H1 (cell line): ENCODE data around the gene LYSMD3. TPM values are rescaled to one million over a fixed set of nuclear protein-coding genes. Genes with fewer than 3 reads are reported as not detected.

Source experiments
- CTCF ChIA-PET: fragments of 300-600 bp; sonication (Branson Sonifier 250); formaldehyde crosslinking; loops from one replicate; lab custom pipeline; 2021; ENCODE audit not compliant: partially characterized antibody; lab: Charles Lee
- POLR2A ChIA-PET: fragments of 300-600 bp; sonication (Branson Sonifier 250); formaldehyde crosslinking; loops from one replicate; lab custom pipeline; 2021; ENCODE audit warnings: inconsistent platforms; ENCODE audit not compliant: partially characterized antibody; lab: Charles Lee
- DNase-seq, 2 experiments: peaks; one replicate each; pipeline versions ENCODE4 v3.0.0 to v3.0.0-alpha.2; 2010 to 2022; ENCODE audit warnings: low spot score in 2 of 2, low read depth in 1 of 2, mixed read lengths in 1 of 2
- FAIRE-seq: peaks from 2 replicates; lab custom pipeline; 2011; peaks lifted over from hg19 to GRCh38; lab: Jason Lieb, UNC
- H2AFZ ChIP-seq: 2 replicates; pipeline ENCODE4 v1.8.1; 2012; ENCODE audit warnings: low read length, inconsistent platforms
- H2AK5ac ChIP-seq: 2 replicates; pipeline ENCODE4 v1.6.1; 2013; ENCODE audit warnings: low read depth, low read length
- H2BK120ac ChIP-seq: replicated peaks from 2 replicates; pipeline ENCODE3; 2013; ENCODE audit warnings: low read depth, low read length, inconsistent platforms
- H2BK12ac ChIP-seq: 2 replicates; pipeline ENCODE4 v1.6.1; 2013; ENCODE audit warnings: low read depth, low read length
- H2BK15ac ChIP-seq: 2 replicates; pipeline ENCODE4 v1.6.1; 2013; ENCODE audit warnings: low read length
- H2BK20ac ChIP-seq: 2 replicates; pipeline ENCODE4 v1.6.1; 2013; ENCODE audit warnings: low read length
- H2BK5ac ChIP-seq: 2 replicates; pipeline ENCODE4 v1.6.1; 2013; ENCODE audit warnings: low read depth, low read length
- H3K14ac ChIP-seq: 2 replicates; pipeline ENCODE4 v1.6.1; 2013; ENCODE audit warnings: inconsistent platforms; ENCODE audit not compliant: insufficient read length
- H3K18ac ChIP-seq: 2 replicates; pipeline ENCODE4 v1.6.1; 2013; ENCODE audit warnings: low read length; ENCODE audit errors: extremely low read depth
- H3K23ac ChIP-seq: 2 replicates; pipeline ENCODE4 v1.6.1; 2013; ENCODE audit warnings: inconsistent platforms; ENCODE audit not compliant: insufficient read length
- H3K23me2 ChIP-seq: 2 replicates; pipeline ENCODE4 v1.6.1; 2013; ENCODE audit warnings: low read depth, low read length
- H3K27ac ChIP-seq: 2 replicates; pipeline ENCODE4 v1.6.1; 2011; ENCODE audit warnings: low read depth, low read length, inconsistent platforms
- H3K27me3 ChIP-seq, 4 experiments: replicated peaks in 1 of 4; 1 replicate in 1 of 4; 2 replicates in 3 of 4; pipeline versions ENCODE4 v1.6.1 to v1.8.1; 2011 to 2013; ENCODE audit warnings: low read length in 3 of 4, mild to moderate bottlenecking in 3 of 4, inconsistent platforms in 2 of 4, mixed read lengths in 2 of 4, moderate library complexity in 1 of 4; ENCODE audit not compliant: control insufficient read depth in 3 of 4, insufficient read depth in 3 of 4; ENCODE audit errors: extremely low read depth in 1 of 4
- H3K36me3 ChIP-seq, 4 experiments: 2 replicates each; pipeline versions ENCODE4 v1.6.1 to v1.8.1; 2011 to 2013; ENCODE audit warnings: mild to moderate bottlenecking in 4 of 4, low read length in 3 of 4, moderate library complexity in 2 of 4, control low read depth in 1 of 4, inconsistent platforms in 1 of 4; ENCODE audit not compliant: insufficient read depth in 4 of 4, control insufficient read depth in 2 of 4
- H3K4ac ChIP-seq: replicated peaks from 2 replicates; pipeline ENCODE3; 2013; ENCODE audit warnings: low read length, low read depth, mixed read lengths, inconsistent platforms; ENCODE audit not compliant: insufficient read length
- H3K4me1 ChIP-seq, 4 experiments: replicated peaks in 1 of 4; 1 replicate in 1 of 4; 2 replicates in 3 of 4; pipeline versions ENCODE4 v1.6.1 to v1.8.1; 2011 to 2013; ENCODE audit warnings: low read length in 3 of 4, inconsistent platforms in 2 of 4, mixed read lengths in 1 of 4; ENCODE audit not compliant: insufficient read depth in 4 of 4, control insufficient read depth in 3 of 4
- H3K4me2 ChIP-seq, 2 experiments: 2 replicates each; pipeline versions ENCODE4 v1.6.1 to v1.8.1; 2011 to 2013; ENCODE audit warnings: low read depth in 2 of 2, low read length in 2 of 2, control low read depth in 1 of 2, inconsistent platforms in 1 of 2, mild to moderate bottlenecking in 1 of 2; ENCODE audit not compliant: insufficient read depth in 1 of 2
- H3K4me3 ChIP-seq, 4 experiments: fragments of 200-600, 300-600 bp in 1 of 4; sonication (generic), shearing (Covaris generic), sonication (Bioruptor Twin) in 1 of 4; 2 replicates each; pipeline versions ENCODE4 v1.5.1 to v1.8.1; 2011 to 2016; ENCODE audit warnings: low read length in 4 of 4, low read depth in 3 of 4, control low read depth in 2 of 4, inconsistent platforms in 2 of 4, mild to moderate bottlenecking in 2 of 4, mixed read lengths in 1 of 4, moderate library complexity in 1 of 4; ENCODE audit not compliant: insufficient read depth in 2 of 4; ENCODE audit errors: extremely low read depth in 1 of 4
- H3K56ac ChIP-seq: replicated peaks from 2 replicates; pipeline ENCODE3; 2013; ENCODE audit warnings: low read depth, mild to moderate bottlenecking, mixed read lengths, low read length, inconsistent platforms; ENCODE audit not compliant: insufficient read length
- H3K79me1 ChIP-seq: 2 replicates; pipeline ENCODE4 v1.6.1; 2013; ENCODE audit warnings: low read depth, low read length, control low read depth
- H3K79me2 ChIP-seq, 2 experiments: 2 replicates each; pipeline versions ENCODE4 v1.6.1 to v1.8.1; 2012 to 2013; ENCODE audit warnings: low read length in 2 of 2, mild to moderate bottlenecking in 2 of 2, inconsistent platforms in 1 of 2; ENCODE audit not compliant: insufficient read depth in 2 of 2, control insufficient read depth in 1 of 2
- H3K9ac ChIP-seq, 4 experiments: replicated peaks in 1 of 4; 1 replicate in 1 of 4; 2 replicates in 3 of 4; pipeline versions ENCODE4 v1.6.1 to v1.8.1; 2011 to 2013; ENCODE audit warnings: low read depth in 3 of 4, low read length in 3 of 4, control low read depth in 2 of 4, mild to moderate bottlenecking in 2 of 4, moderate library complexity in 2 of 4, inconsistent platforms in 1 of 4; ENCODE audit errors: extremely low read depth in 1 of 4
- H3K9me3 ChIP-seq, 2 experiments: 2 replicates each; pipeline versions ENCODE4 v1.6.1 to v1.8.1; 2012 to 2013; ENCODE audit warnings: mild to moderate bottlenecking in 2 of 2, moderate library complexity in 2 of 2, control low read depth in 1 of 2, inconsistent platforms in 1 of 2, low read depth in 1 of 2, low read length in 1 of 2, mixed read lengths in 1 of 2; ENCODE audit not compliant: insufficient read depth in 2 of 2
- H4K20me1 ChIP-seq, 2 experiments: replicated peaks in 1 of 2; 2 replicates each; pipeline versions ENCODE3 to v1.8.1; 2011 to 2013; ENCODE audit warnings: inconsistent platforms in 2 of 2, low read length in 2 of 2, mild to moderate bottlenecking in 1 of 2; ENCODE audit not compliant: insufficient read depth in 2 of 2, control insufficient read depth in 1 of 2
- H4K5ac ChIP-seq: 2 replicates; pipeline ENCODE4 v1.6.1; 2013; ENCODE audit warnings: low read length, low read depth, mixed read lengths, inconsistent platforms; ENCODE audit not compliant: insufficient read length
- H4K8ac ChIP-seq: 2 replicates; pipeline ENCODE4 v1.8.0; 2013; ENCODE audit warnings: mild to moderate bottlenecking, moderate library complexity, low read length, inconsistent platforms; ENCODE audit not compliant: insufficient read depth; ENCODE audit errors: extremely low read depth
- H4K91ac ChIP-seq: replicated peaks from 2 replicates; pipeline ENCODE3; 2013; ENCODE audit warnings: low read length, mixed read lengths, inconsistent platforms; ENCODE audit not compliant: insufficient read length
- MAFK ChIP-seq: IDR thresholded peaks from 2 replicates; pipeline ENCODE4 v1.6.1; 2012; ENCODE audit warnings: low read depth, mild to moderate bottlenecking, improper control_type of control experiment, low read length
- SP1 ChIP-seq: IDR thresholded peaks from 2 replicates; pipeline ENCODE4 v1.6.1; 2011; ENCODE audit warnings: low read depth, low read length
- WGBS, 2 experiments: shearing (Covaris generic) in 1 of 2; methylation state at CpG; one replicate each; pipeline versions ENCODE4 v1.1.6 to v1.1.7; 2013 to 2015; ENCODE audit warnings: low lambda C conversion rate in 2 of 2, mixed read lengths in 2 of 2, inconsistent platforms in 1 of 2, low coverage in 1 of 2, missing lambda C conversion rate in 1 of 2; ENCODE audit not compliant: insufficient replicate concordance in 2 of 2, insufficient coverage in 1 of 2, insufficient read length in 1 of 2; ENCODE audit errors: extremely low coverage in 1 of 2, missing lambda C conversion rate in 1 of 2; 5-methylcytosine and 5-hydroxymethylcytosine counted together
- polyA plus RNA-seq, 7 experiments: library from polyadenylated mRNA; depleted of rRNA in 3 of 7; stranded (reverse) in 5 of 7; unstranded in 2 of 7; fragments of >200 nt in 5 of 7; fragments of 200-250 nt in 2 of 7; gene quantifications; 1 replicate in 5 of 7; 2 replicates in 1 of 7; 4 replicates in 1 of 7; pipeline versions ENCODE4 v1.2.1 to v1.2.3, GENCODE V29; 2011 to 2013; ENCODE audit warnings: missing spikeins in 2 of 7, mixed read lengths in 2 of 7
- total RNA-seq: library from RNA; stranded (reverse); fragmentation: NEBNext Ultra II Directional; extraction: Animal tissue kit (Norgen Biotek cat#: 25700); gene quantifications from 2 replicates; pipeline ENCODE4 v1.2.1, GENCODE V29; 2021

LYSMD3 gene
- total and polyA plus RNA-seq, 2 of the 8 experiments (the other 6 are each of a cell fraction or from before 2014, with no cell fraction given) = 3.7 to 14.9 TPM

DNA sequence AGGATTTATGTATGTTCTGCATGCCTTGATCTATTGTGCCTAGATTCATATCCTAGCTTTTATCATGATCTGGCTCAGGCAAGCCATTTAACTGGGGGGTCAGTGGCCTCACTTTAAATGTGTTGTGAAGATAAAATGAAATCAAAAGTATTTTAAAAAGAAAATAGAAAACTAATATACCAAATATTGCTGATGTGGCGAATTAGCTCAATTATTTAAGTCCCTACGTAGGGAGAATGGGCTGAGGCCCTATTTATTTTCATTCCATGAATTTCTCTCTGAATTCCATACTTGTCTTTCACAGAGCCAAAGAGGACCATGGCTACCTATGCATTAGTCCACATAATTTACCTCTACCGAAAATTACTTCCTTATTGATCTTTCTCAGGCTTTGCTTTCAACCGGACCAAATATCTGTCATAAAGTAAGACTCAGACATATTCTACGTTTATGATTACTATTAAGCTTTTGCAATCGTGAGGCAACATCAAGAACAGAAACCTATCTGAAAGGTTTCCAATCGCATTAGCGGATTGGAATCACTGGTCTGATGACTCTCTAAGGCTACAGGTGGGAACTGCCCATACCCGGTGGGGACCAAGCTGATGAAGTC lies 56.5 kb downstream of the LYSMD3 start:
- CTCF ChIA-PET = interaction anchor here (0.8 to 1.6 kb wide), 3 partner anchors 31 to 86 kb away, joined by 3 to 8 read pairs (median 4); partner anchors contain the start of gene LYSMD3

More for the DNA sequence above, 56.5 kb downstream of the LYSMD3 start:
- Histone ChIP-seq H2BK20ac (no peak overlapping the region), H3K27ac (no peak overlapping the region), H3K9ac (peak overlapping the region in 3 of 4 experiments; percentile 65 to 79 (median 78); a peak in 3 of 7 replicates), H2AK5ac (no peak overlapping the region), H2AFZ (peak overlapping the region; percentile 93; the same call in 1 of the 2 replicates), H4K8ac (no peak overlapping the region), H3K27me3 (no peaks in the 10 kb centered on the region), H3K18ac (no peak overlapping the region), H3K23me2 (peaks cover 24% of the 10 kb centered on the region), H3K36me3 (no peaks in the 10 kb centered on the region), H2BK15ac (no peak overlapping the region), H2BK5ac (no peak overlapping the region), H3K79me1 (no peaks in the 10 kb centered on the region; the same call in 1 of the 2 replicates), H4K20me1 (no peaks in the 10 kb centered on the region), H3K4me1 (peaks cover 3 to 16% (median 9%) of the 10 kb centered on the region in 4 experiments; a peak in 6 of 7 replicates), H4K5ac (no peak overlapping the region), H3K4ac (no peak overlapping the region), H3K14ac (no peak overlapping the region), H3K23ac (no peak overlapping the region), H4K91ac (no peak overlapping the region), H3K9me3 (no peaks in the 10 kb centered on the region), H3K4me2 (peak overlapping the region; percentile 90 to 92), H2BK120ac (no peak overlapping the region), H3K56ac (no peak overlapping the region), H2BK12ac (no peak overlapping the region), H3K79me2 (peaks cover 4 to 38% of the 10 kb centered on the region in 2 experiments; a peak in 3 of 4 replicates), H3K4me3 (peak overlapping the region; percentile 58 to 91 (median 86))
- FAIRE-seq (no peak), DNase-seq (no peak)
- TF ChIP-seq SP1 (no peak), MAFK (peak; percentile 87; the same call in 1 of the 2 replicates)
- POLR2A ChIA-PET = interaction anchor here (0.8 to 2.9 kb wide), 3 partner anchors 11 to 89 kb away, joined by 3 to 9 read pairs (median 4); partner anchors contain the start of gene ADGRV1
- 36% methylated on average over 9 of the region's 9 CpGs; no CpG with 5 or more reads in 1 of the 2 experiments for WGBS, 2 experiments
